Gastroesophageal sphincter (tissue), 3 donors: Measurements from ENCODE around the gene CCDC107.

Experiments
- EP300 ChIP-seq: sonication (generic); formaldehyde crosslinking; IDR thresholded peaks from one replicate; pipeline ENCODE4 v1.6.1; 2017; ENCODE audit warnings: antibody characterized with exemption, mild to moderate bottlenecking
- POLR2A ChIP-seq, 2 donors: fragments of 450-650 bp; IDR thresholded peaks; one replicate each; pipeline ENCODE4 v1.6.1; 2017; ENCODE audit warnings: antibody characterized with exemption in 2 of 2, mild to moderate bottlenecking in 2 of 2, moderate library complexity in 1 of 2
- POLR2AphosphoS5 ChIP-seq: sonication (generic); formaldehyde crosslinking; IDR thresholded peaks from one replicate; pipeline ENCODE4 v1.6.1; 2017; ENCODE audit warnings: antibody characterized with exemption
- TF ChIP-seq, protein P1 (sequence below), 4 experiments: fragments of 200-600 bp in 2 of 4; fragments of 450-650 bp in 2 of 4; sonication (generic) in 1 of 4; IDR thresholded peaks; one replicate each; pipeline ENCODE4 v1.5.1; 2017 to 2019; ENCODE audit warnings: antibody characterized with exemption in 4 of 4, mild to moderate bottlenecking in 2 of 4, moderate library complexity in 2 of 4

DNA sequence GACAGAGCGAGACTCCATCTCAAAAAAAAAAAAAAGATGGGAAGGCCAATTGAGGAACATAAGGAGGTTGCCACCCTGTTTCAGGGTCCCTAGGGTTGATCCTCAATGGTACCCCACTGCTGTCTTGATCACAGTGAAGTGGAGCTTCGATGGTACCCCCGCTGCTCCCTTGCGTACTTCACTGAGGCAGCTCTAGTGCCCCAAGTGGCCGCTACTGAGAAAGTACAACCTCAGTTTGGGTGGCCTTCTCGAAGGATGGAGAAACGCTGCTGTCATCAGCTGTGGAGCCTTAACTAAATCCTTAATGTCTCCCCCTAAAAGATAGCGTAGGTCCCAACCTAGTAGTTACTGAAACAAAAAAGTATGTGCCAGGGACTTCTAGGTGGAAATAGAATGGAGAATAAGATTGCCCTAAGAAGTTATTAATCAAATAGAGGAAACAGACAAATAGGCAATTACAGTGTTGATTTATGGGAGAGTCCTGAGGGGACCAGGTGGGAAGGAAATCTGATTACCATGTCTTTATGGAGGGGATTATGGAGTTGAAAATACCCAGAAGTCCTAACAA is 46.8 kb upstream of the CCDC107 start:
- TF ChIP-seq, protein P1, sequence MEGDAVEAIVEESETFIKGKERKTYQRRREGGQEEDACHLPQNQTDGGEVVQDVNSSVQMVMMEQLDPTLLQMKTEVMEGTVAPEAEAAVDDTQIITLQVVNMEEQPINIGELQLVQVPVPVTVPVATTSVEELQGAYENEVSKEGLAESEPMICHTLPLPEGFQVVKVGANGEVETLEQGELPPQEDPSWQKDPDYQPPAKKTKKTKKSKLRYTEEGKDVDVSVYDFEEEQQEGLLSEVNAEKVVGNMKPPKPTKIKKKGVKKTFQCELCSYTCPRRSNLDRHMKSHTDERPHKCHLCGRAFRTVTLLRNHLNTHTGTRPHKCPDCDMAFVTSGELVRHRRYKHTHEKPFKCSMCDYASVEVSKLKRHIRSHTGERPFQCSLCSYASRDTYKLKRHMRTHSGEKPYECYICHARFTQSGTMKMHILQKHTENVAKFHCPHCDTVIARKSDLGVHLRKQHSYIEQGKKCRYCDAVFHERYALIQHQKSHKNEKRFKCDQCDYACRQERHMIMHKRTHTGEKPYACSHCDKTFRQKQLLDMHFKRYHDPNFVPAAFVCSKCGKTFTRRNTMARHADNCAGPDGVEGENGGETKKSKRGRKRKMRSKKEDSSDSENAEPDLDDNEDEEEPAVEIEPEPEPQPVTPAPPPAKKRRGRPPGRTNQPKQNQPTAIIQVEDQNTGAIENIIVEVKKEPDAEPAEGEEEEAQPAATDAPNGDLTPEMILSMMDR (IDR thresholded peaks at IDR 0.05) = peak in 3 of 4 experiments; percentile 59 to 69 (median 67)
- TF ChIP-seq POLR2AphosphoS5 (no peak), POLR2A (IDR thresholded peaks at IDR 0.05) (no peak), EP300 (no peak)
